BLaER1 treated with 17β-estradiol and CSF1 and Interleukin-3, amounts not matched to agents 10 nM and 100 nM (cell line): ENCODE measurements around the gene USP28.

Source experiments
- H3K27ac ChIP-seq, 11 experiments: shearing (Covaris generic); formaldehyde crosslinking; 2 replicates each; pipeline ENCODE4 v1.8.1; 2022
- H3K27me3 ChIP-seq, 11 experiments: shearing (Covaris generic); formaldehyde crosslinking; 2 replicates each; pipeline ENCODE4 v1.8.1; 2022
- H3K36me3 ChIP-seq, 11 experiments: shearing (Covaris generic); formaldehyde crosslinking; 2 replicates each; pipeline ENCODE4 v1.8.1; 2022
- H3K4me1 ChIP-seq, 10 experiments: shearing (Covaris generic); formaldehyde crosslinking; 2 replicates each; pipeline ENCODE4 v1.8.1; 2022
- H3K4me2 ChIP-seq, 11 experiments: shearing (Covaris generic); formaldehyde crosslinking; 2 replicates each; pipeline ENCODE4 v1.8.1; 2022
- H3K4me3 ChIP-seq, 10 experiments: shearing (Covaris generic); formaldehyde crosslinking; 2 replicates each; pipeline ENCODE4 v1.8.1; 2022
- H3K9ac ChIP-seq, 11 experiments: shearing (Covaris generic); formaldehyde crosslinking; 2 replicates each; pipeline ENCODE4 v1.8.1; 2022
- H3K9me3 ChIP-seq, 11 experiments: shearing (Covaris generic); formaldehyde crosslinking; replicated peaks in 1 of 11; 2 replicates each; pipeline ENCODE4 v1.8.1; 2022
- H4K20me1 ChIP-seq, 11 experiments: shearing (Covaris generic); formaldehyde crosslinking; 2 replicates each; pipeline ENCODE4 v1.8.1; 2022
- Cebpa-rat ChIP-seq, 11 experiments: shearing (Covaris generic); IDR thresholded peaks; 2 replicates each; pipeline ENCODE4 v1.8.1; 2022

USP28 gene

DNA sequence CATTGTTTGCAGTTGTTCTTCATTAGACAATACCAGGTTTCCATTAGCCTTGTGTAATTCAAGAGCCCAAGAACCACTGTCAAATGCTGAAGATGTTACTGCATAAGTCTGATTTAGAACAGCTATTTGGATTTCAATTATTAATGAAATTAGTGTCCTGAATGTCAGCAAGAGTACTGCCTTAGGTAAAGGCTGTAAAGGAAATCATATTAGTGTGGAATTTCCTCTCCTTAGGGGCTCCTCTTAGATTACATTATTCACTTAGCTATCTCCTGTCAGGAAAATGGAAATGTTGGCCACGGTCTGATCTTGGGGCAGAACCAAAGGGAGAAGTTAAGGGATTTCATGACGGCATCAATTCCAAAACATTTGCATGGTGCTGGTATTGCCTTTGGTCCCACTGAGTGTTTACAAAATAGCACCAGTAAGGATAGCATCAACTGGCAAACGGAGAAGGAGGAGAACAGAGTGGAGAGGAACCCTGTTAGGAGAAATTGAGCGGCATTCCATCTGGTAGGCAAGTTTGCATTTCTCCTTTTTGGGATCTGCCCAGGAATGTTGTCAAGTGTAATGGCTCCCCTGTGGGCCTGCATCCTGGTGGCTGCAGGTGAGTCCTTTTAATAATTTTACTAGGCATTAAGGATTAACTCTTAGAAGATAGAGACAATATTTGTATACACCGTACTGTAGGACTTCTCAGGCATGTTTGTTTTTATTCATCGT is 29.2 kb upstream of the USP28 start, which contains the start of gene HTR3B:
Gene HTR3B, plus strand, starts transcription at position 418 of the 723 bp plus-strand sequence. Its CDS starts 138 bp downstream, at position 556.
- no peaks in the 10 kb centered on the region for H3K9me3 ChIP-seq
- no peaks in the 10 kb centered on the region for H4K20me1 ChIP-seq
- H3K9ac ChIP-seq: no peak within 1 kb of the TSS
- no peak for TF ChIP-seq Cebpa-rat (IDR thresholded peaks at IDR 0.05)
- no peaks in the 10 kb centered on the region for H3K36me3 ChIP-seq
- no peaks in the 10 kb centered on the region for H3K27me3 ChIP-seq
- no peak within 1 kb of the TSS for H3K4me3 ChIP-seq
- H3K4me1 ChIP-seq: no peaks in the 10 kb centered on the region
- H3K4me2 ChIP-seq: no peak within 1 kb of the TSS
- H3K27ac ChIP-seq: no peak within 1 kb of the TSS

DNA sequence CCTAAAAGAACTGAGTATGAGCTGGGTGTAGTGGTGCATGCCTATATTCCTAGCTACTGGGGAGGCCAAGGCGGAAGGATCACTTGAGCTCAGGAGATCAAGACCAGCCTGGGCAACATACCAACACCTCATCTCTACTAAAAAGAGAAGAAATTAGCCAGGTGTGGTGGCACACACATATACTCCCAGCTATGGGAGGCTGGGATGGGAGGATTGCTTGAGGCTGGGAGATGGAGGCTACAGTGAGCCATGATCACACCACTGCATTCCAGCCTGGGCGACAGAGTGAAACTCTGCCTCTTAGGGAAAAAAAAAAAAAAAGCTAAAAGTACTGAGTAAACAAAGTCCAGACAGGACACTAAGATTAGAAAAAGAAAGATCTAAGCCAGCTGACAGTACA is 25.8 kb upstream of the USP28 start:
- Histone ChIP-seq H3K27me3 (no peaks in the 10 kb centered on the region), H3K9ac (no peak overlapping the region), H3K36me3 (no peaks in the 10 kb centered on the region), H3K4me1 (no peaks in the 10 kb centered on the region), H4K20me1 (no peaks in the 10 kb centered on the region), H3K9me3 (no peaks in the 10 kb centered on the region), H3K4me3 (no peak overlapping the region), H3K4me2 (no peak overlapping the region), H3K27ac (no peak overlapping the region)
- no peak for TF ChIP-seq Cebpa-rat (IDR thresholded peaks at IDR 0.05)

DNA sequence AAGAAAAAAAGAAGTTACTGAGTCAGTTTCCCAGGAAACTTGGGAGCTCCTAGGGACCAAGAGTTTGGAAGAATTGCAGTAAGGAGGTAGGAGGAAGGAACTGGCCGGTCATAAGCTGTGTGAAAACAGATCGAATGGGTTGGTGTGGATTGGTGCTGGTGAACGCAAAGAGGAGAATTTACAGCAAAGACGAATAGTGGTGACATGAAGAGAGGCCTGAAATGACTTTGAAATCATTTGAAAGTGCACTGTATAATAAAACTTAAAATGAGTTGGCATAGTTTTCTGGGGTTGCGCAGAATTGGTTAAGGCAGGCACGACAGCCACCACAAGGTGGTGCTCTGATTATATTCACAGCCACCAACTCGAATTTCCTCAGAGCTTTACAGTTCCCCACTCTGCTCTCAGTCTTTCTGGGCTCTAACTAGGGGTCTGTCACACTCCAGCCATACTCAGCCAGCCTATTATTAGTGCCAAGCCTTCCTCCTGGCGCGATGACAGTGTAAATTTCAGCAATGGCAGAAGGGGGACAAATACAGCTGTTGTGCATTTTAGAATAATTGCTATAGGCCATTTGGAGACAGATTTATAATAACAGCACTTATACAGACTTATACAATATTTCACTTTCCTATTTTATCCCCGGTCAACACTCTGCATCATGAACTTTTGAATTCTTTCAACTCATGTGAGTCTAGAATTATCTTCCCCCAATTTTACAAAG is 20.9 kb upstream of the USP28 start:
- no peak overlapping the region for H3K9ac ChIP-seq
- H3K27ac ChIP-seq: no peak overlapping the region
- H3K4me1 ChIP-seq: peaks cover 0 to 5% (median 4%) of the 10 kb centered on the region in 10 experiments; a peak in 7 of 20 replicates
- no peak overlapping the region for H3K4me2 ChIP-seq
- H4K20me1 ChIP-seq: no peaks in the 10 kb centered on the region
- H3K27me3 ChIP-seq: no peaks in the 10 kb centered on the region
- H3K4me3 ChIP-seq: no peak overlapping the region
- no peaks in the 10 kb centered on the region for H3K9me3 ChIP-seq
- TF ChIP-seq Cebpa-rat (IDR thresholded peaks at IDR 0.05): no peak
- H3K36me3 ChIP-seq: no peaks in the 10 kb centered on the region

DNA sequence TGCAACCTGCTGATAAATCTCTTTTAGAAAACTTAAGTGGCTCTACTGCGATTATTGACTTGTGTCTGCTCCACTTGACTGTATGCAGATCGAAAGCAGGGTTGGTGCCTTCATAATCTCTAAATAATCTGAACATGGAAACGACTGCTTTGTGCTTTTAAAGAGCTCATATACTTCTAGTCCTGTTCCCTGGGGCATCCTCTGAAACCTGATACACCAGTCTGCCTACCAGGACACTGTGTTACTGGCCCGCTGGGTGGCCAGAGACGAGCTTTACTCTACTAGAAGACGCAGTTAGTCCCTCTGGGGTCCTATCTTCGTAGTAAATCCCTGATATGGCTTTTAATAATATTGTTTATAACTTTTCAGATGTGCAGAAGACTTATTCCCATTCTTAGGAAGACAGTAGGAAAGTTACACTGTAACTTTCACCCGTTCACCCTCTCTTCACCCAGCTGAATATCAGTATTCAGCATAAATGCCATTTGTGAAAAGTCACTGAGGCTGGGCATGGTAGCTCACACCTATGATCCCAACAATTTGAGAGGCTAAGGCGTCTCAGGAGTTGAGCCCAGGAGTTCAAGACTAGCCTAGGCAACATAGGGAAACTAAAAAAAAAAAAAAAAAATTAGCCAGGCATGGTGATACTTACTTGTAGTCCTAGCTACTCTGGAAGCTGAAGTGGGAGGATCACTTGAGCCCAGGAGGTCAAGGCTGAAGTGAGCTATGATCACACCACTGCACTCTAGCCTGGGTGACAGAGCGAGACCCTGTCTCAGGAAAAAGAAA is 20.2 kb upstream of the USP28 start:
- Histone ChIP-seq H4K20me1 (no peaks in the 10 kb centered on the region), H3K9ac (no peak overlapping the region), H3K9me3 (no peaks in the 10 kb centered on the region), H3K27me3 (no peaks in the 10 kb centered on the region), H3K27ac (no peak overlapping the region), H3K4me3 (no peak overlapping the region), H3K4me1 (peaks cover 0 to 5% (median 4%) of the 10 kb centered on the region in 10 experiments; a peak in 7 of 20 replicates), H3K36me3 (no peaks in the 10 kb centered on the region), H3K4me2 (no peak overlapping the region)
- TF ChIP-seq Cebpa-rat (IDR thresholded peaks at IDR 0.05): no peak

DNA sequence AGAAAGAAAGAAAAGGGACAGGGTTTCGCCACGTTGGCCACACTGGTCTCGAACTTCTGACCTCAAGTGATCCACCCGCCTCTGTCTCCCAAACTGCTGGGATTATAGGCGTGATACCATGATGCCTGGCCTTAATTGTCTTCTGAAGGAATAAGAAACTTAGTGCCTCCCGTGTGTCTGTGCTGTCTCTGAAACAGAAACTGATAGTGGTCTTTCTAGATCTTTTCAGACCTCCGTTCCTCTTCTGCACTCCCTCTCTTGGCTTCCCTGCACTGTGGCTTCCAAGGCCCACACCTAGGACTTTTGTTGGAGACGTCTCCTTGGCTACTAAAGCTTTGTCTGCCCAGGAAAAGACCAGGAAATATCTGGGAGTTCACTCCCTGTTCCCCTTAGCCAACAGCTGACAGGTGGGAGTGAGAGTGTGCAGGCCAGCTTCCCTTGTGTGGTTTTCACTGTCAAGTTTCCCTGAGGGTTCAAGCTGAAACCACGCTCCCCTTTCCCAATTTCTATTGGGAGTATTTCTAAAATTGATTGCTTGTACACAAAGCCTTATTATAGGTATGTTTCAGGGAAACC is 19.1 kb upstream of the USP28 start:
- Histone ChIP-seq H3K27ac (no peak overlapping the region), H3K4me1 (peaks cover 0 to 5% (median 4%) of the 10 kb centered on the region in 10 experiments; a peak in 7 of 20 replicates), H4K20me1 (no peaks in the 10 kb centered on the region), H3K4me3 (no peak overlapping the region), H3K27me3 (no peaks in the 10 kb centered on the region), H3K9ac (peak overlapping the region in 2 of 11 experiments; percentile 37; a peak in 2 of 22 replicates), H3K9me3 (no peaks in the 10 kb centered on the region), H3K36me3 (no peaks in the 10 kb centered on the region), H3K4me2 (peak overlapping the region in 4 of 11 experiments; percentile 16 to 42 (median 23); a peak in 5 of 22 replicates)
- TF ChIP-seq Cebpa-rat (IDR thresholded peaks at IDR 0.05): no peak

DNA sequence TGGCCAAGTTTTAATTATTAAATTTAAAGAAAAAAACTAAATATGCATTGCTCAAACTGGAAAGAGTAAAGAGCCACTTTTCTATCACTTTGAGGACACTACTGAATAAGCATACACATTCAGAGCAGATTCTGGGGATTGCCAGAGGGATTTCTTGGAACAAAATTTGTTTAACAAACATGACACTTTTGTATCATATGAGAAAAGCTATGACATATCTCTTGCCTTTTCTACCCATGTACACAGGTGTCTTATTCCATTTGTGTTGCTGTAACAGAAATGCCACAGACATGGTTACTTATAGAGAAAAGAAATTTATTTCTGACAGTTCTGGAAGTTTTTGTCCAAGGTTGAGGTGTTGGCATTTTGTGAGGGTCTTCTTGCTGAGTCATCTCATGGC is 13.5 kb upstream of the USP28 start:
- no peaks in the 10 kb centered on the region for H3K4me1 ChIP-seq
- H3K36me3 ChIP-seq: no peaks in the 10 kb centered on the region
- H3K9me3 ChIP-seq: no peaks in the 10 kb centered on the region
- no peak overlapping the region for H3K4me2 ChIP-seq
- no peak for TF ChIP-seq Cebpa-rat (IDR thresholded peaks at IDR 0.05)
- no peak overlapping the region for H3K4me3 ChIP-seq
- no peak overlapping the region for H3K9ac ChIP-seq
- H3K27me3 ChIP-seq: no peaks in the 10 kb centered on the region
- no peaks in the 10 kb centered on the region for H4K20me1 ChIP-seq
- no peak overlapping the region for H3K27ac ChIP-seq

DNA sequence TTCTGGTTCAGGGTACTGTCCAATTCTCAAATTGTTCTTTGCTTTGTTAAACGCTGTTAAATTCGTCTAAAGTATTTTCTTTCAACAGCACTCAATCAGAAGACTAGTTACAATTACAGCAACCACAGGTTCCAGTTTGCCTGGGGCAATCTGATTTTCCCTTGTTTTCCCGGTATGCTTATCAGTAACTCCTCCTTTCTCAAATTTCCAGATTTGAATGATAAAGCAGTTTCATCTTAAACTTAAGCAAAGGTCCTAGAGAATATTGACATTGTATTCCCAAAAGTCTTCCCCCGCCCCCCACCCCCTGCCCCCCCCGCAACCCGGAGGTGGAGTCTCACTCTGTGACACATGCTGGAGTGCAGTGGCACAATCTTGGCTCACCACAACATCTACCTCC is 10.5 kb upstream of the USP28 start:
- H3K4me1 ChIP-seq: no peaks in the 10 kb centered on the region
- H3K36me3 ChIP-seq: no peaks in the 10 kb centered on the region
- no peak overlapping the region for H3K4me2 ChIP-seq
- no peak overlapping the region for H3K9ac ChIP-seq
- H3K9me3 ChIP-seq: no peaks in the 10 kb centered on the region
- no peak overlapping the region for H3K27ac ChIP-seq
- no peaks in the 10 kb centered on the region for H3K27me3 ChIP-seq
- TF ChIP-seq Cebpa-rat (IDR thresholded peaks at IDR 0.05): no peak
- no peaks in the 10 kb centered on the region for H4K20me1 ChIP-seq
- no peak overlapping the region for H3K4me3 ChIP-seq

DNA sequence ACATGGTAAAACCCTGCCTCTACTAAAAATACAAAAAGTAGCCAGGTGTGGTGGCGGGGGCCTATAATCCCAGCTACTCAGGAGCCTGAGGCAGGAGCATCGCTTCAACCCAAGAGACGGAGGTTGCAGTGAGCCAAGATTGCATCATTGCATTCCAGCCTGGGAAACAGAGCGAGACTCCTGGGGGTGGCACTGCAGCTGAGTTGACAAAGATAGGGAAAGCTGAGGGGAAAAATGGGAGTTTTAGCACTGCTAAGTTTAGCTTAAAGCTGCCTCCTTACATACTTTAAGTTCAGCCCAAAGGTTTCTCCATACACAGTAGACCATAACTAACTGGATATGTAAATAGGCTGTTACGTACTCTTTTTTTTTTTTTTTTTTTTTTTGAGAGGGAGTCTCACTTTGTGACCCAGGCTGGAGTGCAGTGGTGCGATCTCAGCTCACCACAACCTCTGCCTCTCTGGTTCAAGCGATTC is 9.0 kb upstream of the USP28 start:
- Histone ChIP-seq H3K36me3 (no peaks in the 10 kb centered on the region), H3K9me3 (peaks cover 0 to 5% (median 4%) of the 10 kb centered on the region in 11 experiments; a peak in 19 of 22 replicates), H3K9ac (no peak overlapping the region), H3K4me3 (no peak overlapping the region), H3K4me2 (no peak overlapping the region), H3K4me1 (no peaks in the 10 kb centered on the region), H4K20me1 (no peaks in the 10 kb centered on the region), H3K27ac (no peak overlapping the region), H3K27me3 (no peaks in the 10 kb centered on the region)
- TF ChIP-seq Cebpa-rat (IDR thresholded peaks at IDR 0.05): no peak

DNA sequence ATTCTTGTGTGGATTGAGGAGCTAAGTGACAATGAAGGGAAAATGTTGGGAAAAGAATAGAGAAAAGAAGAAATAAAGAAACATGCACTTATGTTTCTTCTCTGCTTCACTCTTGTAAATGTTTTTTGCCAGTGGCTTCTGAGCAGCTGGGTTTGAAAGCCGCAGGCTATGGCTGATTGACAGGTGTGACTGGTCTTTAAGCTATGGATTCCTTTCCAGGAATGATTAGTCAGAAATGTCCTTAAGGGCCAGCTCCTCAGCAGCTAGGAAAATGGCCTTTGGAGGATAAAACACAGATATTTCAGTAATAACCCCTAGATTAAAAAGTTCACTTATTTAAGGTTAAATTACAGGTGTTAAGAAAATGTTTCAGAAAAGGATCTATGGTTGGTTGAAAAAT is 6.5 kb upstream of the USP28 start:
- Histone ChIP-seq H3K36me3 (no peaks in the 10 kb centered on the region), H3K4me3 (no peak overlapping the region), H3K27me3 (no peaks in the 10 kb centered on the region), H3K9ac (no peak overlapping the region), H3K4me1 (peaks cover 17 to 22% (median 21%) of the 10 kb centered on the region in 10 experiments), H3K9me3 (peaks cover 0 to 28% (median 19%) of the 10 kb centered on the region in 11 experiments; a peak in 19 of 22 replicates), H4K20me1 (no peaks in the 10 kb centered on the region), H3K4me2 (no peak overlapping the region), H3K27ac (no peak overlapping the region)
- no peak for TF ChIP-seq Cebpa-rat (IDR thresholded peaks at IDR 0.05)
